Dedifferentiated amniotic fluid mesenchymal stem cell (primary cell): ENCODE results near the gene TNRC18.
A peak's percentile ranks its signal among the peaks of the same experiment; 100 is the strongest.
"Not testable (repeated sequence)": the region's sequence is repeated elsewhere in the genome, so short reads cannot be mapped to it uniquely, and the experiment has no call there.

Experiments used
- DNase-seq: peaks from one replicate; pipeline ENCODE4 v3.0.0-alpha.2; 2016; ENCODE audit errors: extremely low spot score

Gene TNRC18

DNA sequence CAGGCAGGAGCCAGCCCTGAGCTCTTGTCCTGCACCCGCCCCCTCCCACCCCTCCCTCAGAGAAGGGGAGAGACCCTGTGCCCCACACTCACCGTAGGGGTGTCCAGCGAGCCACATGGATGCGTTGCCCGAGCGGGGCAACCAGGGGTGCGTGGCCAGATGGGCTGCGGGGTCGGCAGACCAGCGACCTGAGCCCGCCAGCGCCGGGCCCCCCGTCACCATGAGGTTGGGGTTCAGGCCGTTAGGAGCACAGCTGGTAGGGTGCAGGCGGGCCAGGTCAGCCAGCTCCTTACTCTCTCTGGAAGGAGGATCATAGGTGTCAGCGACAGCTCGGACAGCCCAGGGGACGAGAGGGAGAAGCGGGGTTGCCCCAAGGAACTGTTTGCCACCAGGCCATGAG, 46.4 kb downstream of the TNRC18 start:
- DNase-seq = no peak

DNA sequence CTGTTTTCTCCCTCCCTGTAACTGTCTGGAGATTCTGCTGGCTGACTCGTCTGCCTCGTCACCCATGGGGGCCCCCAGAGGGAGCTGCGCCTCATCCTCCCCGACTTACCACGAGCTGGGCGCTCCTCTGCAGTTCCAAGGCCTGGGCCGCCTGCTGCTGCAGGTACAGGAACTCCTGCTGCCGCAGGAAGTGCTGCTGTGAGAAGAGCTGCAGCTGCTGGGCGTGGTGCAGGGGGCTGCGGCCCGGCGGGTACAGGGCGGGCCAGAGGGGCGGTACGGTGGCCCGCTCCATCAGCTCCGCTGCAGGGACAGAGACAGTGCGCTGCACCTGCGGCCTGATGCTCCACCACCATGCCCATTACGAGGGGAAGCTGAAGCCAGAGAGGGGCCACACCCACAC, 47.7 kb downstream of the TNRC18 start:
- no peak for DNase-seq

GRCh38 chr7:5374464-5374863, 49.2 kb downstream of the TNRC18 start:
- no peak for DNase-seq

- no peak for DNase-seq
Observed at GRCh38 chr7:5373300-5373699, 50.3 kb downstream of the TNRC18 start.

- DNase-seq = no peak
Observed at GRCh38 chr7:5370454-5371353, 52.9 kb downstream of the TNRC18 start.

GRCh38 chr7:5367661-5368060, 56.0 kb downstream of the TNRC18 start:
- no peak for DNase-seq

DNA sequence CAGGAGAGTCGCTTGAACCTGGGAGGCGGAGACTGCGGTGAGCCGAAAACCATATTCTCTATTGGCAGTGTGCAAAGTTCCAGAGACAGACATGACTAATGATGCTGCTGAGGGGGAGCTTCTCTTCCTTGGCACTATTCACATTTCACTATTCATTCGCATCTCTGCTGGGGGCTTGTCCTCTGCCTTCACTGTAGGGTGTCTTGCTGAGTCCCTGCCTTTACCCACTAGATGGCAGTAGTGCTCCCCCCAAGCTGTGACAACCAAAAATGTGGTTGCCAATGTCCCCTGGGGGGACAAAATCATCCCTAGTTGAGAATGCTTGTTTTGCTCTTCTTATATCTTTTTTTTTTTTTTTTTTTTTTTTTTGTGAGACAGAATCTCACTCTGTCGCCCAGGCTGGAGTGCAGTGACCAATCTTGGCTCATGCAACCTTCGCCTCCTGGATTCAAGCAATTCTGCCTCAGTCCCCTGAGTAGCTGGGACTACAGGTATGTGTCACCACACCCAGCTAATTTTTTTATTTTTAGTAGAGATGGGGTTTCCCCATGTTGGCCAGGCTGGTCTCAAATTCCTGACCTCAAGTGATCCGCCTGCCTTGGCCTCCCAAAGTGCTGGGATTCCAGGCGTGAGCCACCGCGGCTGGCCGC, 57.5 kb downstream of the TNRC18 start:
- DNase-seq = peak; percentile 63

- no peak for DNase-seq
Observed at GRCh38 chr7:5363729-5364128, 59.9 kb downstream of the TNRC18 start.

GRCh38 chr7:5362466-5362865, 61.2 kb downstream of the TNRC18 start:
- DNase-seq = no peak

GRCh38 chr7:5361446-5362127, 62.0 kb downstream of the TNRC18 start:
- DNase-seq = no peak

DNA sequence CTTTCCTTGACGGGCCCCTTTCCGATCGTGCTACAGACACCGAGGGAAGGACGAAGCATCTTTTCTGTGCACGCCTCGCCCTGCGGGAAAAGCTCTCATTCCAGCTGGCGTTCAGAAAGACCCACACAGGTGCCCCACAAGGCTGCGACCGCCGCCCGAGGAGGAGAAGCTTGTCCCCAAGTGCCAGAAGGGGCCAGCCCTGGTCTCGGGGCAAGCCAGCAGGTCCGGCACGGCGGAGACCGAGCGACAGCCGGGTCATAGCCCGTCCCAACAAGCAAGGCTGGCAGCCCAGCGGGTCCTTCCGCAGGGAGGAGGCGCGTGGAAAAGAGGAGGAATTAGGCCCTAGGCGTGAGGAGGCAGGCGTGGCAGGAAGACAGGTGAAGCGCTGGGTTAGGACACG, 62.7 kb downstream of the TNRC18 start:
- no peak for DNase-seq

DNA sequence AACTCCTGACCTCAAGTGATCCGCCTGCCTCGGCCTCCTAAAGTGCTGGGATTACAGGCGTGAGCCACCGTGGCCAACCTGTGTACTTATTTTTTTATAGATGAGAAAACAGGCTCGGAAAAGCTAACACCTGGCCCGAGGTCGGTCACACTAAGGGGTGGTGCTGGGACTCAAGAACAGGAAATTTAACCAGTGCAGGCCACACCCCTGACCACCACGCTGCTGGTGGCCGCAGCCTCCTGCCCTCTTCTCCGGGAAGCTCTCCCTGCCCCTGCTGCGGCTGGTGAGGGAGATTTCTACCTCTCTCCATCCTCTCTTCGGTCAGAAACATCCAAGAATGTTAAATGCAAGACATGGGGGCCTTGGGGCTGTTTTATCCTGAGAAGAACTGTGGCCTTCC, 63.2 kb downstream of the TNRC18 start:
- DNase-seq = no peak

- DNase-seq = not testable (repeated sequence)
Observed at GRCh38 chr7:5360021-5360420, 63.6 kb downstream of the TNRC18 start.

DNA sequence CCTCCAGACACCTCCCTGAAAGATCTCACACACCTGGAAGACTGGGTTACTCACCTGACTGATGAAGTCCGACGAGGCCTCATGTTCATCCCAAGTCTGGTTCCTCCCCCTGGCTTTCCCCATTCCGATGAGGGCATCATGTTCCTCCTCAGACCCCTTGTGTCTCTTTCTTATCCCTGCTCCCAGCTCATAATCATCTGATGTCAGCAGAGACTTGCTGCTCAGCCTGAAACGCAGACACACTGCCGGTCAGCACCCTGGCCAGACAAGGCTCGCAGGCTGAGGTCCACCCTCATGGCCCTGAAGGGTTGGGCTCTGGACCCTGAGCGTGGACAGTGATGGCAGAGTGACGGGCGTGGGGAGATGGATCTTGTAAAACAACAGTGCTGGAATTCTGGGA, 64.3 kb downstream of the TNRC18 start:
- no peak for DNase-seq

DNA sequence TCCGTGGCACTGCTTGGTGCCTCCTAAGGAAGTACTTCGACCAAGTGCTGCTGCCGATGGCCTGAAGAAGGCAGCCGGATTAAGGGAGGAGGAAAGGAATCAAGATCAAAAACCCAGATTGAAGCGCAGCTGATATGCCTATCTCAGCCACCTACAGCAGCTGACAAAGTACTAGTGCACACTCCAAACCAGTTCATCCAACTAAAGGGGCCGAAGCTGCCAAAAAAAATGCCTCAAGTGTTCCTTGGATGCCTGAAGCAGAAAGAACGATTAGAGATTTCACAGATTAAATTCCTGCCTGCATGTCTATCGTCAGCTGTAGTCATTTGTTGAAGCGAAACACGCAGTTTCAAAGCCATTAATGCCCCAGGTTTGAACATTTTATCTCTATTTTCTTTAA, 65.7 kb downstream of the TNRC18 start:
- no peak for DNase-seq

- no peak for DNase-seq
Observed at GRCh38 chr7:5356751-5357119, 66.9 kb downstream of the TNRC18 start.

DNA sequence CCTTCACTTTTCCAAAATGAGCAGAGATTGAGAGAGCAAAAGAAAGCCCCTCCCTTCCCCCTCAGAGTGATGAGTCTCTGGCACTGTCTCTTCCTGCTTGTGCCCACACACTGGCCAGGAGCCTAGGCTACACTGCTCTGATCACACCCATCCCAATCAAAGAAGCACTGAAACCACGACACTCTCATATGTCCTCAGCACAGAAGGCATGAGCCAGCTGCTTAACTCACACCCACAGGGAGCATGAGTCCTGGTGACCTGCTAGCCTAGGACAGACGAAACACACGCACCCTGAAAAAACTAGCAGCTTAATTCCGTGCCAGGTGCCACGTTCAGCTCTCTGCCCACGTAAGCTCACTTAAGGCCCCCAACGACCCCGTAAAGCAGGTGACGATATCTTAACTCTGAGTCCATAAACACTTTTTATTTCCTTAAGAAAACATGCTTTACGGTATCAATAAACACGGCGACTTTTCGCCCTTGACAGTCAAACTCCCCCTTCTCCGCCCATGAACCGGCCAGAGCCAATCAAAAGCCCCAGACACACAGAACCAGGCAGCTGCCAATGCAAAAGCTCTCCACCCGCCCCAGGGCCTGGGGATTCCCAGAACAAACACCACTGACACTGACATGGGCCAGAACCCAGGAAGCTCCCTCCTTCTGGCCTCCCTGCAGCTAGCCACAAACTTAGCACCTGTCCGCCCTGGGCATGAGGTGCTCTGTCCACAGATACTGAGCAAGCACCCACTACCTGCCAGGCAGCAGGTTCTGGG, 69.0 kb downstream of the TNRC18 start:
- no peak for DNase-seq

GRCh38 chr7:5352440-5353010, 71.1 kb downstream of the TNRC18 start:
- no peak for DNase-seq

DNA sequence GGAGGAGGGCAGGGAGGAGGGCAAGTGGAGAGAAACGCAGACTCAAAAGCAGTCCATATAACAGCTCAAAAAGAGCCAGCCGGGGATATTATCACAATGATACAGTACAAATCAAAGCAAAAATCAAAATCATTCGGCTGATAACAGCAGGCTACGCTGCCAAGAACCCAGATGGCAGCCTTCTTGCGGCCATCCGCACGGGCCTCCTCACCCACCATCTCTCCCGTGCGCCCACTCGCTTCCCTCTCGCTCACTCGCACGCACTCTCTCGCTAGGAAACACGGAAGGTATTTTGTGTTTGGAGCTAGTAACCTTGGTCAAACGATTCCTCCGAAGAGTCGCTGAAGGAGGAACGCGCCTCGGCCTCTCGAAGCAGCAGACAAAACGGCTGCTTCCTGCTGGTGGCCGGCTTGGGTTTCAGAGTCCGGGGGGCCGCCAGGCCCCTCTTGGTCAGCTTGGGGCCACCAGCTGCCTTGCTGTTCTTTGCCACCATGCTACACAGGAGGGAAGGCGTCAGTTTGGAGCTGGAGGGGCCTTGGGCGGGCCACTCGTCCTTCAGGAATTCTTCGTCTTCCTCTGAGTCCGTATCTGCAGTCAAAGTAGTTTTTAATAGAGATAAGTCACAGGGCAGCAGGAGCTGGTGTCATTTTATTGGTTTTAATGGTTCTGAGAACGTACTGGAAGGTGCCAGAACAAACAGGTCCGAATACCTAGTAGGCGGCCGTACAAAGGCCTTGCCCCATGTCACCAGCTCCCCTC, 71.9 kb downstream of the TNRC18 start:
- no peak for DNase-seq

DNA sequence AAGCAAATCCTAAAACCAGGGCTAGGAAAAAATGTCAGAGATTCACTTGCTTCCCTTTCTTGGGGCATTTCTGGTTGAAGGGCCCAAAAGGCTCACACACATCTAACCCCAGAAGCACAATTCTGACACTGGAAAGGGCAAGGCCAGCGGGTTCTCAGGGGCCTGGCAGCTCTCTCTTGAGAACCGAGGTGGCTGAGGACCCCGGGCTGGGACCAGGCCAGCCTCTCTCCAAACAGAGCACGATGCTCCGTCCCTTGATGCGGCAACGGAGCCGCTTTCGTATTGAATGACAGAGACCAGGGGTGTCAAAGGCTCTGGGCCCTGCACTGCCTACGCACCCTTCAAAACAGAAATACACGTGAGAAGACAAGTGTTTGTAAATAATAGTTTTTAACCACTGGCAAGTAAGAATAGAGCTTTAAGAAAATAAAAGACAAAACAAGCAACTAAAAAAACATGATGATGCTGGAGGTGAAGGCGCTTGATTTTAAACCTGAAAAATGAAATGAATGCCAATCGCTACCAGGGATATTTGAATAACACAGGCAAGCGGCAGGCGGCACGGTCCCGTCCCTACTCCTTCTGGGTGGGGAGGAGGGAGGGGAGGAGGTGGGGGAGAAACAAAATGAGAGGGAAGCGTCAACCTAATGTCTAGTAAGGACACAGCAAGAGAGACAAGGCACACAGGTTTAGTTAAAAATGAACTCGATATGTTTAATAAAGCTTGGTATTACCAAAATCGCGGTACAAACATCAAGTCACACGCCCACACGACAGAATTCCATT, 72.8 kb downstream of the TNRC18 start:
- no peak for DNase-seq
